ENCODE results near the gene OR4A5.
"Not testable (repeated sequence)": the region's sequence is repeated elsewhere in the genome, so short reads cannot be mapped to it uniquely, and the experiment has no call there.

Gene OR4A5

GRCh38 chr11:54706532-54706931 lies at the start of gene OR4A5:
Gene OR4A5 (plus strand): TSS chr11:54706832. CDS start chr11:54706885, 53 bp downstream.
- not testable (repeated sequence) for DNase-seq

- DNase-seq, result not testable (repeated sequence)
Measured at GRCh38 chr11:54720094-54720493, 13.5 kb downstream of the OR4A5 start.

Data from activated CD4-positive, alpha-beta T cell treated with anti-CD3 and anti-CD28 coated beads, Interleukin-10, Interleukin-2, amounts not matched to agents 100 ng/mL and 50 ng/mL, durations not matched to agents 16 hours and 8 hours (primary cell).